ENCODE results near the gene RAD17. TPM values are rescaled to one million over a fixed set of nuclear protein-coding genes. Genes with fewer than 3 reads are reported as not detected.
A peak's percentile ranks its signal among the peaks of the same experiment; 100 is the strongest.
"Not testable (repeated sequence)": the region's sequence is repeated elsewhere in the genome, so short reads cannot be mapped to it uniquely, and the experiment has no call there.

The RAD17 gene
- total RNA-seq, 1 experiment from 2014 or later = 33.8 TPM

GRCh38 chr5:69444127-69444754, 74.6 kb downstream of the RAD17 start:
- no peaks in the 10 kb centered on the region for H3K9me3 Mint-ChIP-seq (ENCODE audit: unreplicated experiment)
- H3K4me3 ChIP-seq (ENCODE audit: low read depth, low read length) = no peak overlapping the region
- H3K9me3 ChIP-seq = no peaks in the 10 kb centered on the region; the same call in 1 of the 2 replicates
- H3K4me1 ChIP-seq = peaks cover 20% of the 10 kb centered on the region
- H3K27ac Mint-ChIP-seq (ENCODE audit: unreplicated experiment) = peak overlapping the region; percentile 85
- TF ChIP-seq CTCF (IDR thresholded peaks at IDR 0.05; ENCODE audit: insufficient read depth in 1 of 2, low read depth in 1 of 2, low read length in 1 of 2, severe bottlenecking in 1 of 2, unreplicated experiment in 1 of 2) = no peak
- H3K36me3 ChIP-seq (ENCODE audit: control insufficient read depth, insufficient read depth, low read length) = 0 out of 2 replicates have a peak, but pooled peaks cover 1% of the 10 kb centered on the region
- peaks cover 18% of the 10 kb centered on the region for H3K36me3 Mint-ChIP-seq (ENCODE audit: insufficient read depth, unreplicated experiment)
- CTCF ChIA-PET = interaction anchor here (0.6 kb wide), 1 partner anchor 1164 kb away, joined by 3 read pairs; no protein-coding TSS in a partner anchor
- no peaks in the 10 kb centered on the region for H3K27me3 ChIP-seq (replicated peaks; ENCODE audit: control insufficient read depth, insufficient read depth, low read length)
- peak; percentile 51 to 68 for DNase-seq
- POLR2A ChIA-PET = interaction anchor here (0.6 kb wide), 1 partner anchor 20 kb away, joined by 3 read pairs; no protein-coding TSS in a partner anchor
- BruUV-seq (replicated peaks) = no TSS peak
- peaks cover 7% of the 10 kb centered on the region for H3K4me1 Mint-ChIP-seq (ENCODE audit: low read depth, unreplicated experiment)
- intact Hi-C loops (cut with micrococcal nuclease; ENCODE audit: unreplicated experiment) = no loop called here
- peak overlapping the region; percentile 47 for H3K4me3 Mint-ChIP-seq (ENCODE audit: unreplicated experiment)
- H3K27me3 Mint-ChIP-seq (ENCODE audit: insufficient read depth, unreplicated experiment) = no peaks in the 10 kb centered on the region

- H3K4me1 ChIP-seq = peaks cover 52% of the 10 kb centered on the region
- POLR2A ChIA-PET = no interaction called here
- BruUV-seq (replicated peaks) = no TSS peak
Measured at GRCh38 chr5:69449511-69449910, 79.9 kb downstream of the RAD17 start.

GRCh38 chr5:69450116-69450515, 80.5 kb downstream of the RAD17 start:
- Histone ChIP-seq H3K36me3 (ENCODE audit: control insufficient read depth, insufficient read depth, low read length) (no peaks in the 10 kb centered on the region), H3K27me3 (replicated peaks; ENCODE audit: control insufficient read depth, insufficient read depth, low read length) (no peaks in the 10 kb centered on the region), H3K4me1 (peaks cover 50% of the 10 kb centered on the region), H3K9me3 (no peaks in the 10 kb centered on the region; the same call in 1 of the 2 replicates), H3K4me3 (ENCODE audit: low read depth, low read length) (no peak overlapping the region)
- TF ChIP-seq CTCF (IDR thresholded peaks at IDR 0.05; ENCODE audit: insufficient read depth in 1 of 2, low read depth in 1 of 2, low read length in 1 of 2, severe bottlenecking in 1 of 2, unreplicated experiment in 1 of 2) = no peak
- Mint-ChIP-seq H3K4me3 (ENCODE audit: unreplicated experiment) (no peak overlapping the region), H3K4me1 (ENCODE audit: low read depth, unreplicated experiment) (peaks cover 20% of the 10 kb centered on the region), H3K36me3 (ENCODE audit: insufficient read depth, unreplicated experiment) (peaks cover 14% of the 10 kb centered on the region), H3K27me3 (ENCODE audit: insufficient read depth, unreplicated experiment) (no peaks in the 10 kb centered on the region), H3K9me3 (ENCODE audit: unreplicated experiment) (no peaks in the 10 kb centered on the region), H3K27ac (ENCODE audit: unreplicated experiment) (no peak overlapping the region)
- ChIA-PET POLR2A (no interaction called here), CTCF (no interaction called here)
- intact Hi-C loops (cut with micrococcal nuclease; ENCODE audit: unreplicated experiment) = no loop called here
- DNase-seq = no peak
- BruUV-seq (replicated peaks) = no TSS peak

More at GRCh38 chr5:69449511-69449910, 79.9 kb downstream of the RAD17 start:
- Mint-ChIP-seq H3K27me3 (ENCODE audit: insufficient read depth, unreplicated experiment) (no peaks in the 10 kb centered on the region), H3K9me3 (ENCODE audit: unreplicated experiment) (no peaks in the 10 kb centered on the region), H3K36me3 (ENCODE audit: insufficient read depth, unreplicated experiment) (peaks cover 9% of the 10 kb centered on the region), H3K4me1 (ENCODE audit: low read depth, unreplicated experiment) (peaks cover 15% of the 10 kb centered on the region), H3K27ac (ENCODE audit: unreplicated experiment) (no peak overlapping the region), H3K4me3 (ENCODE audit: unreplicated experiment) (no peak overlapping the region)
- Histone ChIP-seq H3K27me3 (replicated peaks; ENCODE audit: control insufficient read depth, insufficient read depth, low read length) (no peaks in the 10 kb centered on the region), H3K9me3 (no peaks in the 10 kb centered on the region; the same call in 1 of the 2 replicates), H3K4me3 (ENCODE audit: low read depth, low read length) (no peak overlapping the region), H3K36me3 (ENCODE audit: control insufficient read depth, insufficient read depth, low read length) (no peaks in the 10 kb centered on the region)
- DNase-seq = no peak
- intact Hi-C loops (cut with micrococcal nuclease; ENCODE audit: unreplicated experiment) = no loop called here
- CTCF ChIA-PET = no interaction called here
- TF ChIP-seq CTCF (IDR thresholded peaks at IDR 0.05; ENCODE audit: insufficient read depth in 1 of 2, low read depth in 1 of 2, low read length in 1 of 2, severe bottlenecking in 1 of 2, unreplicated experiment in 1 of 2) = no peak

GRCh38 chr5:69450527-69450926, 80.9 kb downstream of the RAD17 start:
- peaks cover 20% of the 10 kb centered on the region for H3K4me1 Mint-ChIP-seq (ENCODE audit: low read depth, unreplicated experiment)
- H3K9me3 ChIP-seq; H3K4me3 ChIP-seq (ENCODE audit: low read depth, low read length); DNase-seq; POLR2A ChIA-PET; H3K27ac Mint-ChIP-seq (ENCODE audit: unreplicated experiment); BruUV-seq (replicated peaks); CTCF ChIA-PET; H3K4me3 Mint-ChIP-seq (ENCODE audit: unreplicated experiment); H3K9me3 Mint-ChIP-seq (ENCODE audit: unreplicated experiment); H3K27me3 Mint-ChIP-seq (ENCODE audit: insufficient read depth, unreplicated experiment); intact Hi-C loops (cut with micrococcal nuclease; ENCODE audit: unreplicated experiment); H3K36me3 ChIP-seq (ENCODE audit: control insufficient read depth, insufficient read depth, low read length); H3K27me3 ChIP-seq (replicated peaks; ENCODE audit: control insufficient read depth, insufficient read depth, low read length): not testable (repeated sequence)
- peaks cover 16% of the 10 kb centered on the region for H3K36me3 Mint-ChIP-seq (ENCODE audit: insufficient read depth, unreplicated experiment)
- H3K4me1 ChIP-seq = peaks cover 51% of the 10 kb centered on the region

All from Caco-2 (cell line).